HepG2 (cell line): ENCODE measurements around the gene LCTL. TPM values are rescaled to one million over a fixed set of nuclear protein-coding genes. Genes with fewer than 3 reads are reported as not detected.

Experiments used
- CENPX ChIP-seq: sonication (generic); formaldehyde crosslinking; IDR thresholded peaks from 2 replicates; pipeline ENCODE4 v1.9.0; 2021; ENCODE audit warnings: mild to moderate bottlenecking, missing genetic modification reagents, moderate library complexity
- ELF4 ChIP-seq: sonication (generic); formaldehyde crosslinking; IDR thresholded peaks from 2 replicates; pipeline ENCODE4 v1.5.0; 2020; ENCODE audit warnings: missing genetic modification reagents, mild to moderate bottlenecking, moderate library complexity, borderline replicate concordance
- ESRRA ChIP-seq: sonication (generic); formaldehyde crosslinking; IDR thresholded peaks from 2 replicates; pipeline ENCODE4 v1.5.1; 2020; ENCODE audit warnings: mild to moderate bottlenecking, low read depth, missing genetic modification reagents
- HCFC1 ChIP-seq: fragments of 150-350 bp; IDR thresholded peaks from 2 replicates; pipeline ENCODE4 v1.6.1; 2014; ENCODE audit warnings: low read depth, low read length
- IRX3 ChIP-seq: sonication (generic); formaldehyde crosslinking; IDR thresholded peaks from 2 replicates; pipeline ENCODE4 v1.8.1; 2023; ENCODE audit warnings: mild to moderate bottlenecking, low read depth, missing genetic modification reagents, borderline replicate concordance
- KLF9 ChIP-seq: IDR thresholded peaks from 2 replicates; pipeline ENCODE4 v1.6.1; 2016; ENCODE audit warnings: low read depth
- MEF2D ChIP-seq: sonication (generic); formaldehyde crosslinking; IDR thresholded peaks from 2 replicates; pipeline ENCODE4 v1.5.1; 2020; ENCODE audit warnings: mild to moderate bottlenecking, missing genetic modification reagents
- PAX8 ChIP-seq: sonication (generic); formaldehyde crosslinking; IDR thresholded peaks from 2 replicates; pipeline ENCODE4 v1.8.0; 2022; ENCODE audit warnings: mild to moderate bottlenecking, missing genetic modification reagents, borderline replicate concordance
- PHF5A ChIP-seq: IDR thresholded peaks from one replicate; pipeline ENCODE4 v1.6.1; 2018; ENCODE audit warnings: low read depth, missing genetic modification reagents; ENCODE audit not compliant: unreplicated experiment
- PRMT3 ChIP-seq: sonication (generic); formaldehyde crosslinking; IDR thresholded peaks from 2 replicates; pipeline ENCODE4 v1.8.1; 2022; ENCODE audit warnings: low read depth, mild to moderate bottlenecking, moderate library complexity, missing genetic modification reagents, borderline replicate concordance
- RBM22 ChIP-seq: fragments of 200-400 bp; formaldehyde crosslinking; optimal IDR thresholded peaks from 2 replicates; pipeline ENCODE3; 2017; ENCODE audit warnings: mild to moderate bottlenecking, low read length, moderate library complexity
- YEATS2 ChIP-seq: sonication (generic); formaldehyde crosslinking; IDR thresholded peaks from 2 replicates; pipeline ENCODE4 v1.4.0; 2020; ENCODE audit warnings: missing genetic modification reagents, borderline replicate concordance
- ZBTB4 ChIP-seq: sonication (generic); formaldehyde crosslinking; IDR thresholded peaks from 2 replicates; pipeline ENCODE4 v1.4.0; 2020; ENCODE audit warnings: missing genetic modification reagents, mild to moderate bottlenecking, borderline replicate concordance
- ZBTB7B ChIP-seq: sonication (generic); formaldehyde crosslinking; IDR thresholded peaks from 2 replicates; pipeline ENCODE4 v1.4.0; 2020; ENCODE audit warnings: missing genetic modification reagents
- ZNF264 ChIP-seq: sonication (generic); formaldehyde crosslinking; IDR thresholded peaks from 2 replicates; pipeline ENCODE4 v1.4.0; 2020; ENCODE audit warnings: missing genetic modification reagents
- ZNF335 ChIP-seq: sonication (generic); formaldehyde crosslinking; IDR thresholded peaks from 2 replicates; pipeline ENCODE4 v1.4.0; 2020; ENCODE audit warnings: missing genetic modification reagents
- ZNF501 ChIP-seq: sonication (generic); formaldehyde crosslinking; IDR thresholded peaks from 2 replicates; pipeline ENCODE4 v1.5.1; 2020; ENCODE audit warnings: mild to moderate bottlenecking, moderate library complexity, missing genetic modification reagents
- ZNF780A ChIP-seq: sonication (generic); formaldehyde crosslinking; IDR thresholded peaks from 2 replicates; pipeline ENCODE4 v1.8.0; 2022; ENCODE audit warnings: mild to moderate bottlenecking, missing genetic modification reagents, moderate library complexity
- polyA plus RNA-seq, 8 experiments: library from polyadenylated mRNA; depleted of rRNA in 3 of 8; stranded (reverse) in 7 of 8; unstranded in 1 of 8; fragments of >200 nt; fragmentation: Illumina TruSeq in 4 of 8; extraction: Trizol in 4 of 8; gene quantifications; 2 replicates each; pipeline versions ENCODE4 v1.2.1 to v1.2.3, GENCODE V29; 2011 to 2016; ENCODE audit warnings: low read depth in 4 of 8, missing spikeins in 1 of 8, mixed read lengths in 1 of 8; ENCODE audit not compliant: insufficient read depth in 1 of 8
- total RNA-seq, 5 experiments: library from RNA; depleted of rRNA; stranded (reverse); fragments of >200 nt; fragmentation: Illumina TruSeq; extraction: Trizol; gene quantifications; 2 replicates each; pipeline ENCODE4 v1.2.3, GENCODE V29; 2016; ENCODE audit warnings: low read depth in 1 of 5
- TF ChIP-seq, protein P1 (sequence below): sonication (generic); formaldehyde crosslinking; IDR thresholded peaks from 2 replicates; pipeline ENCODE4; 2020; ENCODE audit warnings: missing genetic modification reagents, mild to moderate bottlenecking, borderline replicate concordance
- TF ChIP-seq, protein P2 (sequence below): sonication (generic); formaldehyde crosslinking; IDR thresholded peaks from 2 replicates; pipeline ENCODE4 v1.9.0; 2021; ENCODE audit warnings: missing genetic modification reagents, borderline replicate concordance
- TF ChIP-seq, protein P3 (sequence below): sonication (generic); formaldehyde crosslinking; IDR thresholded peaks from 2 replicates; pipeline ENCODE4 v1.8.0; 2022; ENCODE audit warnings: mild to moderate bottlenecking, missing genetic modification reagents, moderate library complexity

LCTL gene
- total and polyA plus RNA-seq, 2 of the 13 experiments (the other 11 are each of a cell fraction or from before 2014, with no cell fraction given), result 0.96 to 1.4 TPM

- TF ChIP-seq, protein P1, sequence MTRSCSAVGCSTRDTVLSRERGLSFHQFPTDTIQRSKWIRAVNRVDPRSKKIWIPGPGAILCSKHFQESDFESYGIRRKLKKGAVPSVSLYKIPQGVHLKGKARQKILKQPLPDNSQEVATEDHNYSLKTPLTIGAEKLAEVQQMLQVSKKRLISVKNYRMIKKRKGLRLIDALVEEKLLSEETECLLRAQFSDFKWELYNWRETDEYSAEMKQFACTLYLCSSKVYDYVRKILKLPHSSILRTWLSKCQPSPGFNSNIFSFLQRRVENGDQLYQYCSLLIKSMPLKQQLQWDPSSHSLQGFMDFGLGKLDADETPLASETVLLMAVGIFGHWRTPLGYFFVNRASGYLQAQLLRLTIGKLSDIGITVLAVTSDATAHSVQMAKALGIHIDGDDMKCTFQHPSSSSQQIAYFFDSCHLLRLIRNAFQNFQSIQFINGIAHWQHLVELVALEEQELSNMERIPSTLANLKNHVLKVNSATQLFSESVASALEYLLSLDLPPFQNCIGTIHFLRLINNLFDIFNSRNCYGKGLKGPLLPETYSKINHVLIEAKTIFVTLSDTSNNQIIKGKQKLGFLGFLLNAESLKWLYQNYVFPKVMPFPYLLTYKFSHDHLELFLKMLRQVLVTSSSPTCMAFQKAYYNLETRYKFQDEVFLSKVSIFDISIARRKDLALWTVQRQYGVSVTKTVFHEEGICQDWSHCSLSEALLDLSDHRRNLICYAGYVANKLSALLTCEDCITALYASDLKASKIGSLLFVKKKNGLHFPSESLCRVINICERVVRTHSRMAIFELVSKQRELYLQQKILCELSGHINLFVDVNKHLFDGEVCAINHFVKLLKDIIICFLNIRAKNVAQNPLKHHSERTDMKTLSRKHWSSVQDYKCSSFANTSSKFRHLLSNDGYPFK (CRISPR knock-in tag), result peak; percentile 63; the same call in 1 of the 2 replicates
- TF ChIP-seq ZNF501 (CRISPR knock-in tag) (peak; percentile 55; the same call in 1 of the 2 replicates), ESRRA (CRISPR knock-in tag) (no peak), KLF9 (peak; percentile 51; the same call in 1 of the 2 replicates), YEATS2 (CRISPR knock-in tag) (peak; percentile 97), ZNF780A (CRISPR knock-in tag) (0 out of 2 replicates have a peak, but pooled peaks have one; percentile 31), ZNF264 (CRISPR knock-in tag) (no peak), ELF4 (CRISPR knock-in tag) (peak; percentile 83), RBM22 (peak; percentile 84), IRX3 (CRISPR knock-in tag) (no peak), HCFC1 (peak; percentile 27; the same call in 1 of the 2 replicates), ZNF335 (CRISPR knock-in tag) (no peak), MEF2D (CRISPR knock-in tag) (no peak), PAX8 (no peak), PHF5A (CRISPR knock-in tag) (no peak), CENPX (CRISPR knock-in tag) (no peak), ZBTB4 (no peak), PRMT3 (CRISPR knock-in tag) (0 out of 2 replicates have a peak, but pooled peaks have one; percentile 73), ZBTB7B (CRISPR knock-in tag) (peak; percentile 11; the same call in 1 of the 2 replicates)
- TF ChIP-seq, protein P2, sequence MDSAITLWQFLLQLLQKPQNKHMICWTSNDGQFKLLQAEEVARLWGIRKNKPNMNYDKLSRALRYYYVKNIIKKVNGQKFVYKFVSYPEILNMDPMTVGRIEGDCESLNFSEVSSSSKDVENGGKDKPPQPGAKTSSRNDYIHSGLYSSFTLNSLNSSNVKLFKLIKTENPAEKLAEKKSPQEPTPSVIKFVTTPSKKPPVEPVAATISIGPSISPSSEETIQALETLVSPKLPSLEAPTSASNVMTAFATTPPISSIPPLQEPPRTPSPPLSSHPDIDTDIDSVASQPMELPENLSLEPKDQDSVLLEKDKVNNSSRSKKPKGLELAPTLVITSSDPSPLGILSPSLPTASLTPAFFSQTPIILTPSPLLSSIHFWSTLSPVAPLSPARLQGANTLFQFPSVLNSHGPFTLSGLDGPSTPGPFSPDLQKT (CRISPR knock-in tag), result no peak
- TF ChIP-seq, protein P3, sequence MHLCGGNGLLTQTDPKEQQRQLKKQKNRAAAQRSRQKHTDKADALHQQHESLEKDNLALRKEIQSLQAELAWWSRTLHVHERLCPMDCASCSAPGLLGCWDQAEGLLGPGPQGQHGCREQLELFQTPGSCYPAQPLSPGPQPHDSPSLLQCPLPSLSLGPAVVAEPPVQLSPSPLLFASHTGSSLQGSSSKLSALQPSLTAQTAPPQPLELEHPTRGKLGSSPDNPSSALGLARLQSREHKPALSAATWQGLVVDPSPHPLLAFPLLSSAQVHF (CRISPR knock-in tag), result no peak
These were observed 61.0 kb downstream of the LCTL start, which contains the start of the genes RPL4 and ZWILCH (continued) for GRCh38 chr15:66504563-66505429.
